GM12878 (cell line): ENCODE data around the gene ITGA2. TPM values are rescaled to one million over a fixed set of nuclear protein-coding genes. Genes with fewer than 3 reads are reported as not detected.

Source experiments
- ATAC-seq: fragments of 200-7000 bp; cut with Tn5 transposase; 3 replicates; pipeline ENCODE4 v1.9.1; 2020; ENCODE audit warnings: mild to moderate bottlenecking, moderate library complexity
- BruUV-seq: library from RNA; stranded (reverse); fragments of 400-500 nt; replicated peaks from 2 replicates; lab custom pipeline; 2021; lab: Mats Ljungman, UMichigan
- CTCF ChIA-PET: fragments of 300-600 bp; sonication (Branson Sonifier 250); formaldehyde crosslinking; extraction: SDS; loops from one replicate; lab custom pipeline; 2021; ENCODE audit warnings: inconsistent platforms; lab: Yijun Ruan, JAX
- POLR2A ChIA-PET: fragments of 350-600 bp; formaldehyde crosslinking; extraction: SDS; loops from one replicate; lab custom pipeline; 2021; ENCODE audit warnings: inconsistent platforms; lab: Charles Lee
- RAD21 ChIA-PET: fragments of 300-600 bp; sonication (Branson Sonifier 250); formaldehyde crosslinking; loops from one replicate; lab custom pipeline; 2023; ENCODE audit warnings: antibody characterized with exemption; ENCODE audit not compliant: unreplicated experiment; lab: Charles Lee
- SMC1A ChIA-PET: fragments of 300-600 bp; sonication (Branson Sonifier 250); formaldehyde crosslinking; loops from one replicate; lab custom pipeline; 2023; ENCODE audit not compliant: unreplicated experiment, uncharacterized antibody; lab: Charles Lee
- DNase-seq: peaks from one replicate; pipeline ENCODE4 v3.0.0-alpha.2; 2011; ENCODE audit warnings: low read depth, low spot score
- FAIRE-seq: peaks from 3 replicates; lab custom pipeline; 2011; peaks lifted over from hg19 to GRCh38; lab: Jason Lieb, UNC
- H2AFZ ChIP-seq: 2 replicates; pipeline ENCODE4 v1.6.0; 2011; ENCODE audit warnings: low read depth, low read length, control low read depth; ENCODE audit not compliant: control insufficient read depth
- H3K27ac ChIP-seq: 2 replicates; pipeline ENCODE4 v1.5.1; 2011; ENCODE audit warnings: control low read depth; ENCODE audit not compliant: control insufficient read depth, insufficient read depth
- H3K27me3 ChIP-seq, 2 experiments: replicated peaks in 1 of 2; 2 replicates each; pipeline versions ENCODE4 v1.6.0 to v1.6.1; 2011; ENCODE audit warnings: low read length in 1 of 2; ENCODE audit not compliant: control insufficient read depth in 2 of 2, insufficient read depth in 2 of 2
- H3K36me3 ChIP-seq, 2 experiments: 2 replicates each; pipeline ENCODE4 v1.5.1; 2011; ENCODE audit warnings: low read length in 1 of 2; ENCODE audit not compliant: control insufficient read depth in 2 of 2, insufficient read depth in 2 of 2
- H3K4me1 ChIP-seq: 2 replicates; pipeline ENCODE4 v1.6.1; 2011; ENCODE audit warnings: mild to moderate bottlenecking, low read length, moderate library complexity, mixed read lengths; ENCODE audit not compliant: control insufficient read depth, insufficient read depth
- H3K4me2 ChIP-seq: 2 replicates; pipeline ENCODE4 v1.6.0; 2011; ENCODE audit warnings: control low read depth; ENCODE audit not compliant: control insufficient read depth, insufficient read depth
- H3K4me3 ChIP-seq: fragments of 200-600 bp; sonication (generic); 2 replicates; pipeline ENCODE4 v1.5.1; 2016
- H3K79me2 ChIP-seq: 2 replicates; pipeline ENCODE4 v1.6.0; 2011; ENCODE audit warnings: low read length; ENCODE audit not compliant: control insufficient read depth, insufficient read depth
- H3K9ac ChIP-seq: 2 replicates; pipeline ENCODE4 v1.8.0; 2011; ENCODE audit warnings: low read length, control low read depth, mixed read lengths; ENCODE audit not compliant: control insufficient read depth, insufficient read depth
- H3K9me3 ChIP-seq: replicated peaks from 3 replicates; pipeline ENCODE4 v1.5.1; 2011; ENCODE audit warnings: mild to moderate bottlenecking, low read length; ENCODE audit not compliant: control insufficient read depth, insufficient read depth
- H4K20me1 ChIP-seq: 2 replicates; pipeline ENCODE4 v1.6.0; 2011; ENCODE audit not compliant: control insufficient read depth, insufficient read depth
- BCLAF1 ChIP-seq: fragments of 450-650 bp; IDR thresholded peaks from 2 replicates; pipeline ENCODE4 v1.6.1; 2017; ENCODE audit warnings: antibody characterized with exemption, mild to moderate bottlenecking, moderate library complexity
- CBX5 ChIP-seq: sonication (generic); IDR thresholded peaks from 2 replicates; pipeline ENCODE4 v1.6.1; 2016; ENCODE audit warnings: low read depth, moderate library complexity, mild to moderate bottlenecking, inconsistent platforms
- CREM ChIP-seq: IDR thresholded peaks from 2 replicates; pipeline ENCODE4 v1.6.1; 2014; ENCODE audit warnings: antibody characterized with exemption, low read depth
- DPF2 ChIP-seq: fragments of 450-650 bp; IDR thresholded peaks from 2 replicates; pipeline ENCODE4 v1.6.1; 2017; ENCODE audit warnings: mild to moderate bottlenecking
- E4F1 ChIP-seq: fragments of 450-650 bp; IDR thresholded peaks from 2 replicates; pipeline ENCODE4 v1.6.1; 2018; ENCODE audit warnings: borderline replicate concordance, mild to moderate bottlenecking; ENCODE audit not compliant: partially characterized antibody
- EZH2 ChIP-seq: IDR thresholded peaks from 2 replicates; pipeline ENCODE4 v1.6.1; 2012; ENCODE audit warnings: low read depth, mild to moderate bottlenecking, control low read depth, inconsistent platforms, low read length, borderline replicate concordance; ENCODE audit not compliant: control insufficient read depth
- IRF4 ChIP-seq: IDR thresholded peaks from 2 replicates; pipeline ENCODE4 v1.6.1; 2011; ENCODE audit warnings: low read depth, low read length
- RAD21 ChIP-seq: IDR thresholded peaks from 2 replicates; pipeline ENCODE4 v1.6.1; 2011; ENCODE audit warnings: mild to moderate bottlenecking, low read depth, low read length, moderate library complexity; ENCODE audit not compliant: insufficient read depth
- SREBF1 ChIP-seq: IDR thresholded peaks from 2 replicates; pipeline ENCODE4 v1.6.1; 2012; ENCODE audit warnings: mild to moderate bottlenecking, low read length
- SUZ12 ChIP-seq: fragments of 200-600 bp; sonication (generic); IDR thresholded peaks from one replicate; pipeline ENCODE4 v1.6.1; 2018; ENCODE audit warnings: antibody characterized with exemption, mild to moderate bottlenecking; ENCODE audit not compliant: unreplicated experiment
- ZNF24 ChIP-seq: fragments of 450-650 bp; IDR thresholded peaks from 2 replicates; pipeline ENCODE4 v1.6.1; 2017; ENCODE audit warnings: antibody characterized with exemption, mild to moderate bottlenecking
- ZNF592 ChIP-seq: fragments of 450-650 bp; IDR thresholded peaks from 2 replicates; pipeline ENCODE4 v1.6.1; 2017; ENCODE audit warnings: mild to moderate bottlenecking, moderate library complexity
- WGBS: methylation state at CpG from one replicate; pipeline ENCODE4 v1.1.6; 2016; ENCODE audit warnings: low lambda C conversion rate; ENCODE audit not compliant: insufficient replicate concordance, insufficient coverage; ENCODE audit errors: missing lambda C conversion rate; 5-methylcytosine and 5-hydroxymethylcytosine counted together
- in situ Hi-C: fragments of 300-500 bp; cut with MboI; formaldehyde crosslinking; loops from 9 replicates; pipeline ENCODE4 v1.14.3; 2018; ENCODE audit warnings: mixed read lengths
- intact Hi-C: fragments of 100-400 bp; cut with micrococcal nuclease; formaldehyde crosslinking; loops from one replicate; pipeline ENCODE4 v1.14.2; 2022; ENCODE audit not compliant: unreplicated experiment
- polyA plus RNA-seq, 11 experiments: library from polyadenylated mRNA; depleted of rRNA in 4 of 11; unstranded in 6 of 11; stranded (reverse) in 5 of 11; fragments of >200 nt; fragmentation: Nextera tagmentation in 4 of 11; fragmentation: Illumina TruSeq in 1 of 11; extraction: Ambion mirVana in 4 of 11; extraction: Trizol in 1 of 11; gene quantifications; 1 replicate in 1 of 11; 2 replicates in 10 of 11; pipeline versions ENCODE4 v1.2.1 to v1.2.3, GENCODE V29; 2011 to 2016; ENCODE audit warnings: inconsistent platforms in 2 of 11, missing spikeins in 2 of 11, low read depth in 1 of 11
- total RNA-seq, 4 experiments: library from RNA; depleted of rRNA in 3 of 4; stranded (reverse); fragments of >200 nt in 3 of 4; fragmentation: Illumina TruSeq in 1 of 4; extraction: Trizol in 1 of 4; gene quantifications; 2 replicates each; pipeline versions ENCODE4 v1.2.1 to v1.2.3, GENCODE V29; 2013 to 2021

ITGA2 gene
- total and polyA plus RNA-seq, 10 of the 15 experiments (the other 5 are each of a cell fraction or from before 2014, with no cell fraction given), result under 0.01 to 0.13 (median 0.03) TPM; not detected in 6

GRCh38 chr5:53034832-53035231 is 45.7 kb downstream of the ITGA2 start (continued):
- TF ChIP-seq BCLAF1 (no peak), CREM (no peak), EZH2 (no peak)
- TF ChIP-seq, all 136 proteins: peak for 0

GRCh38 chr5:53035868-53036381 is 46.8 kb downstream of the ITGA2 start:
- ChIA-PET POLR2A (no interaction called here), CTCF (interaction anchor here (0.9 to 3.2 kb wide), 11 partner anchors 9 to 99 kb away, joined by 3 to 27 read pairs (median 4); no protein-coding TSS in a partner anchor), RAD21 (interaction anchor here (1.0 to 1.9 kb wide), 2 partner anchors 87 to 111 kb away, joined by 3 to 14 read pairs; no protein-coding TSS in a partner anchor), SMC1A (interaction anchor here (0.8 to 2.7 kb wide), 4 partner anchors 58 to 87 kb away, joined by 3 to 23 read pairs (median 4); no protein-coding TSS in a partner anchor)
- H4K20me1 ChIP-seq, result no peaks in the 10 kb centered on the region
- H3K4me2 ChIP-seq, result no peak overlapping the region
- no peak overlapping the region for H3K9ac ChIP-seq
- FAIRE-seq (no peak), ATAC-seq (peak; percentile 72), DNase-seq (no peak)
- 48% methylated on average over 2 of the region's 2 CpGs for WGBS
- intact Hi-C loops, result no loop called here
- no peak overlapping the region for H3K4me3 ChIP-seq
- no peak overlapping the region for H3K27ac ChIP-seq
- in situ Hi-C loops, result no loop called here
- H3K79me2 ChIP-seq, result no peaks in the 10 kb centered on the region
- H3K36me3 ChIP-seq, result no peaks in the 10 kb centered on the region
- no peaks in the 10 kb centered on the region for H3K27me3 ChIP-seq
- H2AFZ ChIP-seq, result no peak overlapping the region
- BruUV-seq, result no TSS peak
- no peaks in the 10 kb centered on the region for H3K9me3 ChIP-seq
- no peaks in the 10 kb centered on the region for H3K4me1 ChIP-seq
- no peak for TF ChIP-seq CBX5
- no peak for TF ChIP-seq E4F1
- TF ChIP-seq SREBF1, result no peak
- no peak for TF ChIP-seq DPF2
- peak; percentile 42 for TF ChIP-seq RAD21
- TF ChIP-seq IRF4, result no peak
- peak; percentile 50; the same call in 1 of the 2 replicates for TF ChIP-seq ZNF24
- no peak for TF ChIP-seq ZNF592
- TF ChIP-seq SUZ12, result no peak
